GM12878 (cell line): Measurements from ENCODE around the gene FANCE. TPM values are rescaled to one million over a fixed set of nuclear protein-coding genes. Genes with fewer than 3 reads are reported as not detected.
"Not testable (repeated sequence)": the region's sequence is repeated elsewhere in the genome, so short reads cannot be mapped to it uniquely, and the experiment has no call there.

ENCODE experiments used
- ATAC-seq: fragments of 200-7000 bp; cut with Tn5 transposase; 3 replicates; pipeline ENCODE4 v1.9.1; 2020; ENCODE audit warnings: mild to moderate bottlenecking, moderate library complexity
- BruUV-seq: library from RNA; stranded (reverse); fragments of 400-500 nt; replicated peaks from 2 replicates; lab custom pipeline; 2021; lab: Mats Ljungman, UMichigan
- CTCF ChIA-PET: fragments of 300-600 bp; sonication (Branson Sonifier 250); formaldehyde crosslinking; extraction: SDS; loops from one replicate; lab custom pipeline; 2021; ENCODE audit warnings: inconsistent platforms; lab: Yijun Ruan, JAX
- POLR2A ChIA-PET: fragments of 350-600 bp; formaldehyde crosslinking; extraction: SDS; loops from one replicate; lab custom pipeline; 2021; ENCODE audit warnings: inconsistent platforms; lab: Charles Lee
- RAD21 ChIA-PET: fragments of 300-600 bp; sonication (Branson Sonifier 250); formaldehyde crosslinking; loops from one replicate; lab custom pipeline; 2023; ENCODE audit warnings: antibody characterized with exemption; ENCODE audit not compliant: unreplicated experiment; lab: Charles Lee
- SMC1A ChIA-PET: fragments of 300-600 bp; sonication (Branson Sonifier 250); formaldehyde crosslinking; loops from one replicate; lab custom pipeline; 2023; ENCODE audit not compliant: unreplicated experiment, uncharacterized antibody; lab: Charles Lee
- DNase-seq: peaks from one replicate; pipeline ENCODE4 v3.0.0-alpha.2; 2011; ENCODE audit warnings: low read depth, low spot score
- FAIRE-seq: peaks from 3 replicates; lab custom pipeline; 2011; peaks lifted over from hg19 to GRCh38; lab: Jason Lieb, UNC
- H2AFZ ChIP-seq: 2 replicates; pipeline ENCODE4 v1.6.0; 2011; ENCODE audit warnings: low read depth, low read length, control low read depth; ENCODE audit not compliant: control insufficient read depth
- H3K27ac ChIP-seq: 2 replicates; pipeline ENCODE4 v1.5.1; 2011; ENCODE audit warnings: control low read depth; ENCODE audit not compliant: control insufficient read depth, insufficient read depth
- H3K27me3 ChIP-seq, 2 experiments: replicated peaks in 1 of 2; 2 replicates each; pipeline versions ENCODE4 v1.6.0 to v1.6.1; 2011; ENCODE audit warnings: low read length in 1 of 2; ENCODE audit not compliant: control insufficient read depth in 2 of 2, insufficient read depth in 2 of 2
- H3K36me3 ChIP-seq, 2 experiments: 2 replicates each; pipeline ENCODE4 v1.5.1; 2011; ENCODE audit warnings: low read length in 1 of 2; ENCODE audit not compliant: control insufficient read depth in 2 of 2, insufficient read depth in 2 of 2
- H3K4me1 ChIP-seq: 2 replicates; pipeline ENCODE4 v1.6.1; 2011; ENCODE audit warnings: mild to moderate bottlenecking, low read length, moderate library complexity, mixed read lengths; ENCODE audit not compliant: control insufficient read depth, insufficient read depth
- H3K4me2 ChIP-seq: 2 replicates; pipeline ENCODE4 v1.6.0; 2011; ENCODE audit warnings: control low read depth; ENCODE audit not compliant: control insufficient read depth, insufficient read depth
- H3K4me3 ChIP-seq: fragments of 200-600 bp; sonication (generic); 2 replicates; pipeline ENCODE4 v1.5.1; 2016
- H3K79me2 ChIP-seq: 2 replicates; pipeline ENCODE4 v1.6.0; 2011; ENCODE audit warnings: low read length; ENCODE audit not compliant: control insufficient read depth, insufficient read depth
- H3K9ac ChIP-seq: 2 replicates; pipeline ENCODE4 v1.8.0; 2011; ENCODE audit warnings: low read length, control low read depth, mixed read lengths; ENCODE audit not compliant: control insufficient read depth, insufficient read depth
- H3K9me3 ChIP-seq: replicated peaks from 3 replicates; pipeline ENCODE4 v1.5.1; 2011; ENCODE audit warnings: mild to moderate bottlenecking, low read length; ENCODE audit not compliant: control insufficient read depth, insufficient read depth
- H4K20me1 ChIP-seq: 2 replicates; pipeline ENCODE4 v1.6.0; 2011; ENCODE audit not compliant: control insufficient read depth, insufficient read depth
- CUX1 ChIP-seq: IDR thresholded peaks from 2 replicates; pipeline ENCODE4 v1.6.1; 2012; ENCODE audit warnings: improper control_type of control experiment, low read depth, low read length; ENCODE audit not compliant: insufficient replicate concordance
- MYB ChIP-seq: fragments of 150-350 bp; IDR thresholded peaks from 2 replicates; pipeline ENCODE4 v1.6.1; 2014; ENCODE audit warnings: mild to moderate bottlenecking, low read depth, low read length, borderline replicate concordance
- NFYB ChIP-seq: IDR thresholded peaks from 2 replicates; pipeline ENCODE4 v1.6.1; 2011; ENCODE audit warnings: low read depth, mild to moderate bottlenecking, low read length, improper control_type of control experiment, moderate library complexity; ENCODE audit not compliant: insufficient read depth
- NR2F1 ChIP-seq: fragments of 450-650 bp; conservative IDR thresholded peaks from 2 replicates; pipeline ENCODE4 v1.6.1; 2017; ENCODE audit warnings: mild to moderate bottlenecking
- WGBS: methylation state at CpG from one replicate; pipeline ENCODE4 v1.1.6; 2016; ENCODE audit warnings: low lambda C conversion rate; ENCODE audit not compliant: insufficient replicate concordance, insufficient coverage; ENCODE audit errors: missing lambda C conversion rate; 5-methylcytosine and 5-hydroxymethylcytosine counted together
- in situ Hi-C: fragments of 300-500 bp; cut with MboI; formaldehyde crosslinking; loops from 9 replicates; pipeline ENCODE4 v1.14.3; 2018; ENCODE audit warnings: mixed read lengths
- intact Hi-C: fragments of 100-400 bp; cut with micrococcal nuclease; formaldehyde crosslinking; loops from one replicate; pipeline ENCODE4 v1.14.2; 2022; ENCODE audit not compliant: unreplicated experiment
- polyA plus RNA-seq, 11 experiments: library from polyadenylated mRNA; depleted of rRNA in 4 of 11; unstranded in 6 of 11; stranded (reverse) in 5 of 11; fragments of >200 nt; fragmentation: Nextera tagmentation in 4 of 11; fragmentation: Illumina TruSeq in 1 of 11; extraction: Ambion mirVana in 4 of 11; extraction: Trizol in 1 of 11; gene quantifications; 1 replicate in 1 of 11; 2 replicates in 10 of 11; pipeline versions ENCODE4 v1.2.1 to v1.2.3, GENCODE V29; 2011 to 2016; ENCODE audit warnings: inconsistent platforms in 2 of 11, missing spikeins in 2 of 11, low read depth in 1 of 11
- total RNA-seq, 4 experiments: library from RNA; depleted of rRNA in 3 of 4; stranded (reverse); fragments of >200 nt in 3 of 4; fragmentation: Illumina TruSeq in 1 of 4; extraction: Trizol in 1 of 4; gene quantifications; 2 replicates each; pipeline versions ENCODE4 v1.2.1 to v1.2.3, GENCODE V29; 2013 to 2021
- TF ChIP-seq, protein P1 (sequence below): fragments of 450-650 bp; formaldehyde crosslinking; IDR thresholded peaks from 2 replicates; pipeline ENCODE4 v1.4.0; 2020; ENCODE audit warnings: mild to moderate bottlenecking, moderate library complexity
- TF ChIP-seq, protein P2 (sequence below): fragments of 450-650 bp; IDR thresholded peaks from 2 replicates; pipeline ENCODE4 v1.6.1; 2017; ENCODE audit warnings: mild to moderate bottlenecking, moderate library complexity

The FANCE gene
- total and polyA plus RNA-seq, 10 of the 15 experiments (the other 5 are each of a cell fraction or from before 2014, with no cell fraction given) = 3.0 to 13.3 (median 8.1) TPM

- TF ChIP-seq, protein P1, sequence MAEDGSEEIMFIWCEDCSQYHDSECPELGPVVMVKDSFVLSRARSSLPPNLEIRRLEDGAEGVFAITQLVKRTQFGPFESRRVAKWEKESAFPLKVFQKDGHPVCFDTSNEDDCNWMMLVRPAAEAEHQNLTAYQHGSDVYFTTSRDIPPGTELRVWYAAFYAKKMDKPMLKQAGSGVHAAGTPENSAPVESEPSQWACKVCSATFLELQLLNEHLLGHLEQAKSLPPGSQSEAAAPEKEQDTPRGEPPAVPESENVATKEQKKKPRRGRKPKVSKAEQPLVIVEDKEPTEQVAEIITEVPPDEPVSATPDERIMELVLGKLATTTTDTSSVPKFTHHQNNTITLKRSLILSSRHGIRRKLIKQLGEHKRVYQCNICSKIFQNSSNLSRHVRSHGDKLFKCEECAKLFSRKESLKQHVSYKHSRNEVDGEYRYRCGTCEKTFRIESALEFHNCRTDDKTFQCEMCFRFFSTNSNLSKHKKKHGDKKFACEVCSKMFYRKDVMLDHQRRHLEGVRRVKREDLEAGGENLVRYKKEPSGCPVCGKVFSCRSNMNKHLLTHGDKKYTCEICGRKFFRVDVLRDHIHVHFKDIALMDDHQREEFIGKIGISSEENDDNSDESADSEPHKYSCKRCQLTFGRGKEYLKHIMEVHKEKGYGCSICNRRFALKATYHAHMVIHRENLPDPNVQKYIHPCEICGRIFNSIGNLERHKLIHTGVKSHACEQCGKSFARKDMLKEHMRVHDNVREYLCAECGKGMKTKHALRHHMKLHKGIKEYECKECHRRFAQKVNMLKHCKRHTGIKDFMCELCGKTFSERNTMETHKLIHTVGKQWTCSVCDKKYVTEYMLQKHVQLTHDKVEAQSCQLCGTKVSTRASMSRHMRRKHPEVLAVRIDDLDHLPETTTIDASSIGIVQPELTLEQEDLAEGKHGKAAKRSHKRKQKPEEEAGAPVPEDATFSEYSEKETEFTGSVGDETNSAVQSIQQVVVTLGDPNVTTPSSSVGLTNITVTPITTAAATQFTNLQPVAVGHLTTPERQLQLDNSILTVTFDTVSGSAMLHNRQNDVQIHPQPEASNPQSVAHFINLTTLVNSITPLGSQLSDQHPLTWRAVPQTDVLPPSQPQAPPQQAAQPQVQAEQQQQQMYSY (CRISPR knock-in tag) = no peak
- no peak for TF ChIP-seq MYB
- no peak for TF ChIP-seq CUX1
- TF ChIP-seq NR2F1 = no peak
- no peak for TF ChIP-seq NFYB
- TF ChIP-seq, protein P2, sequence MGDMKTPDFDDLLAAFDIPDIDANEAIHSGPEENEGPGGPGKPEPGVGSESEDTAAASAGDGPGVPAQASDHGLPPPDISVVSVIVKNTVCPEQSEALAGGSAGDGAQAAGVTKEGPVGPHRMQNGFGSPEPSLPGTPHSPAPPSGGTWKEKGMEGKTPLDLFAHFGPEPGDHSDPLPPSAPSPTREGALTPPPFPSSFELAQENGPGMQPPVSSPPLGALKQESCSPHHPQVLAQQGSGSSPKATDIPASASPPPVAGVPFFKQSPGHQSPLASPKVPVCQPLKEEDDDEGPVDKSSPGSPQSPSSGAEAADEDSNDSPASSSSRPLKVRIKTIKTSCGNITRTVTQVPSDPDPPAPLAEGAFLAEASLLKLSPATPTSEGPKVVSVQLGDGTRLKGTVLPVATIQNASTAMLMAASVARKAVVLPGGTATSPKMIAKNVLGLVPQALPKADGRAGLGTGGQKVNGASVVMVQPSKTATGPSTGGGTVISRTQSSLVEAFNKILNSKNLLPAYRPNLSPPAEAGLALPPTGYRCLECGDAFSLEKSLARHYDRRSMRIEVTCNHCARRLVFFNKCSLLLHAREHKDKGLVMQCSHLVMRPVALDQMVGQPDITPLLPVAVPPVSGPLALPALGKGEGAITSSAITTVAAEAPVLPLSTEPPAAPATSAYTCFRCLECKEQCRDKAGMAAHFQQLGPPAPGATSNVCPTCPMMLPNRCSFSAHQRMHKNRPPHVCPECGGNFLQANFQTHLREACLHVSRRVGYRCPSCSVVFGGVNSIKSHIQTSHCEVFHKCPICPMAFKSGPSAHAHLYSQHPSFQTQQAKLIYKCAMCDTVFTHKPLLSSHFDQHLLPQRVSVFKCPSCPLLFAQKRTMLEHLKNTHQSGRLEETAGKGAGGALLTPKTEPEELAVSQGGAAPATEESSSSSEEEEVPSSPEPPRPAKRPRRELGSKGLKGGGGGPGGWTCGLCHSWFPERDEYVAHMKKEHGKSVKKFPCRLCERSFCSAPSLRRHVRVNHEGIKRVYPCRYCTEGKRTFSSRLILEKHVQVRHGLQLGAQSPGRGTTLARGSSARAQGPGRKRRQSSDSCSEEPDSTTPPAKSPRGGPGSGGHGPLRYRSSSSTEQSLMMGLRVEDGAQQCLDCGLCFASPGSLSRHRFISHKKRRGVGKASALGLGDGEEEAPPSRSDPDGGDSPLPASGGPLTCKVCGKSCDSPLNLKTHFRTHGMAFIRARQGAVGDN = no peak
These were observed 15.9 kb upstream of the FANCE start (continued) for GRCh38 chr6:35436071-35436857.

DNA sequence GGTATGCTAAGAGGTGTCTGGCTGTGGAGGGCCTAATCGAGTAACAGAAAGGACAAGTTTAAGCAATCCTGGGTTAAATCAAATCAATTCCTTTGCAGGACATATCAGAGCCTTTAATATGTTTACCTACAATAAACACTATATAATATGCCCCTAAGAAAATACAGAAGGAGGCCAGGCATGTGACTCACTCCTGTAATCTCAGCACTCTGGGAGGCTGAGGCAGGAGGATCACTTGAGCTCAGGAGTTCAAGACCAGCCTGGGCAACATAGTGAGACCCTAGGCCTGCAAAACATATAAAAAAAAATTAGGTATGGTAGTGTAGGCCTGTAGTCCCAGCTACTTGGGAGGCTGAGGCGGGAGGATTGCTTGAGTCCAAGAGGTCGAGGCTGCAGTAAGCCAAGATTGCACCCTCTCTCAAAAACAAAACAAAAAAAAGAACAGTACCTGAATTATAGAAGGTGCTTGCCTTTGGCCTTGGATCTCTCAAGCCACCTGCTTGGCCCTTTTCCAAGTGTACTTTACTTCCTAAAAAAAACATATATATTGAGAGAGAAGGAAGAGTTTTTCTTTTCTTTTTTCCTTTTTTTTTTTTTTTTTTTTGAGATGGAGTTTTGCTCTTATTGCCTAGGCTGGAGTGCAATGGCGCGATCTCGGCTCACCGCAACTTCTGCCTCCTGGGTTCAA lies 13.6 kb upstream of the FANCE start:
- BruUV-seq, H4K20me1 ChIP-seq, H3K4me2 ChIP-seq, H3K4me3 ChIP-seq, DNase-seq, H3K9ac ChIP-seq, H3K27me3 ChIP-seq, H3K36me3 ChIP-seq, H3K9me3 ChIP-seq, FAIRE-seq, H3K79me2 ChIP-seq, H3K4me1 ChIP-seq, intact Hi-C loops, POLR2A ChIA-PET, H3K27ac ChIP-seq, in situ Hi-C loops, ATAC-seq, H2AFZ ChIP-seq: not testable (repeated sequence)
- CTCF ChIA-PET = interaction anchor here (1.1 kb wide), 1 partner anchor 96 kb away, joined by 4 read pairs; the partner anchor contains the start of gene PPARD
- WGBS = 56% methylated on average over 3 of the region's 7 CpGs
- SMC1A ChIA-PET = interaction anchor here (1.3 kb wide), 1 partner anchor 97 kb away, joined by 3 read pairs; no protein-coding TSS in a partner anchor
- RAD21 ChIA-PET = interaction anchor here (0.8 kb wide), 1 partner anchor 303 kb away, joined by 3 read pairs; no protein-coding TSS in a partner anchor
